ENCODE data around the gene GNRH2. TPM values are rescaled to one million over a fixed set of nuclear protein-coding genes. Genes with fewer than 3 reads are reported as not detected.

The GNRH2 gene
- total RNA-seq, 4 donors from 2014 or later = not detected

DNA sequence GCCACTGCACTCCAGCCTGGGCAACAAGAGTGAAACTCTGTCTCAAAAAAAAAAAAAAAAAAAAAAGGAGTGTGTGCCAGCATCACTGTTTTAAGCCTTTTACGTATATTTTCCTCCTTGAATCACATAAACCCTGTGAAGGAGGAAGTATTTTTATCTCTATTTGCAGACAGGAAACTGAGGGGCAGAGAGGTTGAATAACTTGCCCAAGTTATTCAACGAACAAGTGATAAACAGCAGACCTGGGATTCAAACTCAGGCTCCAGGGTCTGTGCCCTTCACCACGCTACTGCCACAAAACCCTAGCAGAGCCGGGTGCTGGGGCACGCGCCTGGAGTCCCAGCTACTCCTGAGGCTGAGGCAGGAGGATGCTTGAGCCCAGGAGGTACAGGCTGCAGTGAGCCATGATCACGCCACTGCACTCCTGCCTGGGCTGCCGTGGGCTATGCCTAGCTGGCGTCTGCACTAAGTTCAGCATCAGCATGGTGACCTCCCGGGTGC lies 50.5 kb downstream of the GNRH2 start:
- no peak for DNase-seq
- Histone ChIP-seq H3K9me3 (no peaks in the 10 kb centered on the region), H3K27me3 (peaks cover 12 to 24% (median 14%) of the 10 kb centered on the region in 3 donors), H3K4me1 (no peaks in the 10 kb centered on the region), H3K27ac (no peak overlapping the region), H3K4me3 (no peak overlapping the region), H3K36me3 (no peaks in the 10 kb centered on the region)
- intact Hi-C loops (cut with DNase I; ENCODE audit: low total_unique reads) = no loop called here
- TF ChIP-seq, protein P1, sequence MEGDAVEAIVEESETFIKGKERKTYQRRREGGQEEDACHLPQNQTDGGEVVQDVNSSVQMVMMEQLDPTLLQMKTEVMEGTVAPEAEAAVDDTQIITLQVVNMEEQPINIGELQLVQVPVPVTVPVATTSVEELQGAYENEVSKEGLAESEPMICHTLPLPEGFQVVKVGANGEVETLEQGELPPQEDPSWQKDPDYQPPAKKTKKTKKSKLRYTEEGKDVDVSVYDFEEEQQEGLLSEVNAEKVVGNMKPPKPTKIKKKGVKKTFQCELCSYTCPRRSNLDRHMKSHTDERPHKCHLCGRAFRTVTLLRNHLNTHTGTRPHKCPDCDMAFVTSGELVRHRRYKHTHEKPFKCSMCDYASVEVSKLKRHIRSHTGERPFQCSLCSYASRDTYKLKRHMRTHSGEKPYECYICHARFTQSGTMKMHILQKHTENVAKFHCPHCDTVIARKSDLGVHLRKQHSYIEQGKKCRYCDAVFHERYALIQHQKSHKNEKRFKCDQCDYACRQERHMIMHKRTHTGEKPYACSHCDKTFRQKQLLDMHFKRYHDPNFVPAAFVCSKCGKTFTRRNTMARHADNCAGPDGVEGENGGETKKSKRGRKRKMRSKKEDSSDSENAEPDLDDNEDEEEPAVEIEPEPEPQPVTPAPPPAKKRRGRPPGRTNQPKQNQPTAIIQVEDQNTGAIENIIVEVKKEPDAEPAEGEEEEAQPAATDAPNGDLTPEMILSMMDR (IDR thresholded peaks at IDR 0.05 in 4 of 5, conservative IDR thresholded peaks at IDR 0.05 in 1 of 5) = no peak
- TF ChIP-seq POLR2A (IDR thresholded peaks at IDR 0.05) = no peak
- ATAC-seq = no peak
- in situ Hi-C loops (cut with MboI; ENCODE audit: low sequenced_read_pairs in 4 of 4) = no loop called here

DNA sequence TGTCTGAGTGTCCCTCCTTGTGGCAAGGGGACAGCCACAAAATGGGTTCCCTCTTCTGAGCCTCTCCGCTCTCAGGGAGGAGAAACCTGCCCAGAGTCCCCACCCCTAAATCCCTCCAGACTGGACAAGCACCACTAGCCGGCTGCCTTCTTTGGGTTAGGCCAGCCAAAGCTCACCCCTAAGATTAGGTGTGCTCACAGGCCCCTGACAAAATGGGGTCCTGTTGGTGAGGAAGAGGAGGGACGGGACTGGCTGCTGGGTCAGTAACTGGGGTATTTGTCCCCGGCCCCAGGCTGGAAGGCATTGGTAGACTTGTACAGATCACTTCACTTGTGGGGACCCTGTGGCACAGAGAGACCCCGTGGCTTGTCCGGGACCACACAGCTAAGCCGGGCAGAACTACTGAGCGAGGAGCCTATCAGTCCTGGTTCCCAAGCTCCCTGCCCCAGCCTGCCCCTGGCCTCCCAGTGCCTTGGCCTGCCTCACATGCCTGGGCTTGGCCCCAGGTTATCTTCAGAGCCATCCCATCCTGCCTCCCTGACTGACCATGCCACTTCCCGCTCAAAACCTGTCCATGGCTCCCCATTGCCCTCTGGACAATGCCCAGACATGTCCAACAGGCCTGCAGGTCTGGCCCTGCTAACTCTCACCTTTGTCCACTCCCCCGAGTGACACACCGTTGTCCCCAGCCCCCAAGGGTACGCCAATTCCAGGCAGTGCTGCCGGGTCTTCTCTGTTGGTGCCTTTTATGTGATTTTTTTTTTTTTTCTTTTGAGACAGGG lies 51.6 kb downstream of the GNRH2 start:
- in situ Hi-C loops (cut with MboI; ENCODE audit: low sequenced_read_pairs in 4 of 4) (no loop called here), intact Hi-C loops (cut with DNase I; ENCODE audit: low total_unique reads) (no loop called here)
- Histone ChIP-seq H3K4me1 (no peaks in the 10 kb centered on the region), H3K9me3 (no peaks in the 10 kb centered on the region), H3K36me3 (no peaks in the 10 kb centered on the region), H3K27me3 (peaks cover 12 to 24% (median 14%) of the 10 kb centered on the region in 3 donors), H3K27ac (no peak overlapping the region), H3K4me3 (no peak overlapping the region)
- TF ChIP-seq POLR2A (IDR thresholded peaks at IDR 0.05) = no peak
- TF ChIP-seq, protein P1 (IDR thresholded peaks at IDR 0.05 in 4 of 5, conservative IDR thresholded peaks at IDR 0.05 in 1 of 5) = no peak
- ATAC-seq = no peak
- DNase-seq = no peak

Other genes starting within 250 kb of the GNRH2 start
- 1 to 10 TPM in 1 of 4 donors, under 1 TPM in 2, not detected in 1; 0.46 to 1.6 (median 0.81) TPM for gene CPXM1, start 243.0 kb upstream of the GNRH2 start, total RNA-seq
- gene C20orf141, start 228.6 kb upstream of the GNRH2 start, total RNA-seq = not detected
- not detected for gene TMEM239, start 227.3 kb upstream of the GNRH2 start, total RNA-seq
- 1 to 10 TPM; 2.6 to 9.3 (median 5.7) TPM for gene PCED1A, start 203.0 kb upstream of the GNRH2 start, total RNA-seq
- gene VPS16, start 202.9 kb upstream of the GNRH2 start, total RNA-seq = 10 to 100 TPM; 17.3 to 26.4 (median 21.6) TPM
- gene PTPRA, start 170.1 kb upstream of the GNRH2 start, total RNA-seq = 10 to 100 TPM; 18.9 to 32.5 (median 27.3) TPM
- gene MRPS26, start 2.4 kb downstream of the GNRH2 start, total RNA-seq = 10 to 100 TPM; 58.7 to 69.8 (median 62.8) TPM
- gene OXT, start 28.0 kb downstream of the GNRH2 start, total RNA-seq = 1 to 10 TPM in 1 of 4 donors, not detected in 3; 2.2 TPM
- not detected for gene AVP, start 41.1 kb downstream of the GNRH2 start, total RNA-seq
- gene FASTKD5, start 116.2 kb downstream of the GNRH2 start, total RNA-seq = 10 to 100 TPM; 38.8 to 58.7 (median 49.3) TPM
- 10 to 100 TPM; 14.6 to 17.1 (median 15.5) TPM for gene UBOX5, start 116.2 kb downstream of the GNRH2 start, total RNA-seq
- gene LZTS3, start 129.9 kb downstream of the GNRH2 start, total RNA-seq = 10 to 100 TPM; 15.3 to 33.4 (median 18.9) TPM
- gene DDRGK1, start 161.1 kb downstream of the GNRH2 start, total RNA-seq = 10 to 100 TPM; 55.2 to 75.7 (median 64.7) TPM
- gene ITPA, start 165.9 kb downstream of the GNRH2 start, total RNA-seq = 10 to 100 TPM; 27.2 to 59.5 (median 34.0) TPM
- gene SLC4A11, start 195.6 kb downstream of the GNRH2 start, total RNA-seq = 1 to 10 TPM; 2.0 to 3.3 (median 2.3) TPM

All from gastrocnemius medialis (tissue), 4 donors.